ENCODE results near the gene SLC5A10. TPM values are rescaled to one million over a fixed set of nuclear protein-coding genes. Genes with fewer than 3 reads are reported as not detected.

The SLC5A10 gene
- total and polyA plus RNA-seq, 4 donors, result 0.05 to 0.23 (median 0.15) TPM

GRCh38 chr17:19013806-19014627, 62.1 kb downstream of the SLC5A10 start:
- Histone ChIP-seq H3K27me3 (ENCODE audit: control insufficient read depth in 4 of 4, insufficient read depth in 4 of 4, low read length in 3 of 4) (no peaks in the 10 kb centered on the region), H3K36me3 (ENCODE audit: control insufficient read depth in 4 of 4, insufficient read depth in 3 of 4, low read depth in 1 of 4, low read length in 3 of 4) (no peaks in the 10 kb centered on the region), H3K4me1 (ENCODE audit: control insufficient read depth in 4 of 4, insufficient read depth in 4 of 4, low read length in 3 of 4) (peaks cover 0 to 5% (median 1%) of the 10 kb centered on the region in 4 donors), H3K9me3 (ENCODE audit: control insufficient read depth in 4 of 4, low read length in 3 of 4) (no peaks in the 10 kb centered on the region), H3K4me3 (ENCODE audit: low read depth in 1 of 3, low read length in 3 of 3) (no peak overlapping the region), H3K27ac (ENCODE audit: low read depth in 1 of 2, low read length in 2 of 2) (no peak overlapping the region), H3K9ac (ENCODE audit: low read depth in 1 of 2, low read length in 2 of 2) (no peak overlapping the region)
- TF ChIP-seq FOXA1 (IDR thresholded peaks at IDR 0.05), result no peak
- TF ChIP-seq RXRA (IDR thresholded peaks at IDR 0.05), result no peak
- TF ChIP-seq TAF1 (conservative IDR thresholded peaks at IDR 0.05), result no peak
- no peak for TF ChIP-seq JUND (IDR thresholded peaks at IDR 0.05)
- WGBS, result 91% methylated on average over 11 of the region's 11 CpGs
- DNase-seq (ENCODE audit: low spot score), result no peak

- no peaks in the 10 kb centered on the region for H3K36me3 ChIP-seq (ENCODE audit: control insufficient read depth in 4 of 4, insufficient read depth in 3 of 4, low read depth in 1 of 4, low read length in 3 of 4)
- no peak overlapping the region for H3K27ac ChIP-seq (ENCODE audit: low read depth in 1 of 2, low read length in 2 of 2)
- WGBS, result 88% methylated on average over 29 of the region's 29 CpGs
- H3K9me3 ChIP-seq (ENCODE audit: control insufficient read depth in 4 of 4, low read length in 3 of 4), result no peaks in the 10 kb centered on the region
- TF ChIP-seq, protein P1, sequence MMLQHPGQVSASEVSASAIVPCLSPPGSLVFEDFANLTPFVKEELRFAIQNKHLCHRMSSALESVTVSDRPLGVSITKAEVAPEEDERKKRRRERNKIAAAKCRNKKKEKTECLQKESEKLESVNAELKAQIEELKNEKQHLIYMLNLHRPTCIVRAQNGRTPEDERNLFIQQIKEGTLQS (IDR thresholded peaks at IDR 0.05), result no peak
- TF ChIP-seq, protein P2, sequence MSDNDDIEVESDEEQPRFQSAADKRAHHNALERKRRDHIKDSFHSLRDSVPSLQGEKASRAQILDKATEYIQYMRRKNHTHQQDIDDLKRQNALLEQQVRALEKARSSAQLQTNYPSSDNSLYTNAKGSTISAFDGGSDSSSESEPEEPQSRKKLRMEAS (IDR thresholded peaks at IDR 0.05), result no peak
- no peak for TF ChIP-seq CTCF (IDR thresholded peaks at IDR 0.05; ENCODE audit: low read depth, low read length, missing input control)
- no peak for TF ChIP-seq SP1 (IDR thresholded peaks at IDR 0.05)
- no peak for TF ChIP-seq EGR1 (IDR thresholded peaks at IDR 0.05; ENCODE audit: low read depth in 2 of 2)
- TF ChIP-seq JUND (IDR thresholded peaks at IDR 0.05), result no peak
- TF ChIP-seq FOXA2 (IDR thresholded peaks at IDR 0.05), result no peak
- TF ChIP-seq HNF4A (conservative IDR thresholded peaks at IDR 0.05), result no peak
- TF ChIP-seq FOXA1 (IDR thresholded peaks at IDR 0.05), result no peak
- no peak for TF ChIP-seq RAD21 (IDR thresholded peaks at IDR 0.05)
- no peak for TF ChIP-seq RXRA (IDR thresholded peaks at IDR 0.05)
- TF ChIP-seq NR2F2 (IDR thresholded peaks at IDR 0.05), result no peak
- no peak for TF ChIP-seq TAF1 (conservative IDR thresholded peaks at IDR 0.05)
- no peak for TF ChIP-seq GABPA (IDR thresholded peaks at IDR 0.05 in 1 of 2, conservative IDR thresholded peaks at IDR 0.05 in 1 of 2)
- no peak for TF ChIP-seq ZBTB33 (IDR thresholded peaks at IDR 0.05)
- TF ChIP-seq HNF4G (IDR thresholded peaks at IDR 0.05), result no peak
- TF ChIP-seq, protein P3, sequence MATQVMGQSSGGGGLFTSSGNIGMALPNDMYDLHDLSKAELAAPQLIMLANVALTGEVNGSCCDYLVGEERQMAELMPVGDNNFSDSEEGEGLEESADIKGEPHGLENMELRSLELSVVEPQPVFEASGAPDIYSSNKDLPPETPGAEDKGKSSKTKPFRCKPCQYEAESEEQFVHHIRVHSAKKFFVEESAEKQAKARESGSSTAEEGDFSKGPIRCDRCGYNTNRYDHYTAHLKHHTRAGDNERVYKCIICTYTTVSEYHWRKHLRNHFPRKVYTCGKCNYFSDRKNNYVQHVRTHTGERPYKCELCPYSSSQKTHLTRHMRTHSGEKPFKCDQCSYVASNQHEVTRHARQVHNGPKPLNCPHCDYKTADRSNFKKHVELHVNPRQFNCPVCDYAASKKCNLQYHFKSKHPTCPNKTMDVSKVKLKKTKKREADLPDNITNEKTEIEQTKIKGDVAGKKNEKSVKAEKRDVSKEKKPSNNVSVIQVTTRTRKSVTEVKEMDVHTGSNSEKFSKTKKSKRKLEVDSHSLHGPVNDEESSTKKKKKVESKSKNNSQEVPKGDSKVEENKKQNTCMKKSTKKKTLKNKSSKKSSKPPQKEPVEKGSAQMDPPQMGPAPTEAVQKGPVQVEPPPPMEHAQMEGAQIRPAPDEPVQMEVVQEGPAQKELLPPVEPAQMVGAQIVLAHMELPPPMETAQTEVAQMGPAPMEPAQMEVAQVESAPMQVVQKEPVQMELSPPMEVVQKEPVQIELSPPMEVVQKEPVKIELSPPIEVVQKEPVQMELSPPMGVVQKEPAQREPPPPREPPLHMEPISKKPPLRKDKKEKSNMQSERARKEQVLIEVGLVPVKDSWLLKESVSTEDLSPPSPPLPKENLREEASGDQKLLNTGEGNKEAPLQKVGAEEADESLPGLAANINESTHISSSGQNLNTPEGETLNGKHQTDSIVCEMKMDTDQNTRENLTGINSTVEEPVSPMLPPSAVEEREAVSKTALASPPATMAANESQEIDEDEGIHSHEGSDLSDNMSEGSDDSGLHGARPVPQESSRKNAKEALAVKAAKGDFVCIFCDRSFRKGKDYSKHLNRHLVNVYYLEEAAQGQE (IDR thresholded peaks at IDR 0.05), result no peak
- no peak for TF ChIP-seq YY1 (IDR thresholded peaks at IDR 0.05)
- peaks cover 0 to 5% (median 1%) of the 10 kb centered on the region in 4 donors for H3K4me1 ChIP-seq (ENCODE audit: control insufficient read depth in 4 of 4, insufficient read depth in 4 of 4, low read length in 3 of 4)
- H3K9ac ChIP-seq (ENCODE audit: low read depth in 1 of 2, low read length in 2 of 2), result no peak overlapping the region
- no peak overlapping the region for H3K4me3 ChIP-seq (ENCODE audit: low read depth in 1 of 3, low read length in 3 of 3)
- no peak for DNase-seq (ENCODE audit: low spot score)
- no peaks in the 10 kb centered on the region for H3K27me3 ChIP-seq (ENCODE audit: control insufficient read depth in 4 of 4, insufficient read depth in 4 of 4, low read length in 3 of 4)
These were observed 62.8 kb downstream of the SLC5A10 start for GRCh38 chr17:19014628-19015215.

Measured in liver (tissue), 9 donors.